Neutrophil (primary cell): ENCODE measurements around the gene CCDC181.

ENCODE experiments used
- H3K27ac ChIP-seq: fragments of 200-600 bp; sonication (generic); 2 replicates; pipeline ENCODE4 v1.5.1; 2016; ENCODE audit warnings: mild to moderate bottlenecking, moderate library complexity
- H3K27me3 ChIP-seq: fragments of 200-600 bp; sonication (generic); 2 replicates; pipeline ENCODE4 v1.6.0; 2016; ENCODE audit warnings: mild to moderate bottlenecking
- H3K36me3 ChIP-seq: fragments of 200-600 bp; sonication (generic); 2 replicates; pipeline ENCODE4 v1.5.1; 2017
- H3K4me1 ChIP-seq, 2 experiments: fragments of 200-600 bp in 1 of 2; sonication (generic) in 1 of 2; 1 replicate in 1 of 2; 2 replicates in 1 of 2; pipeline versions ENCODE4 v1.5.1 to v1.6.1; 2013 to 2016; ENCODE audit warnings: low read depth in 1 of 2, low read length in 1 of 2, mild to moderate bottlenecking in 1 of 2, moderate library complexity in 1 of 2; ENCODE audit not compliant: control insufficient read depth in 1 of 2, insufficient read depth in 1 of 2
- H3K4me3 ChIP-seq, 2 experiments: fragments of 200-600 bp in 1 of 2; sonication (generic) in 1 of 2; 1 replicate in 1 of 2; 2 replicates in 1 of 2; pipeline ENCODE4 v1.5.1; 2013 to 2016; ENCODE audit warnings: low read depth in 1 of 2, low read length in 1 of 2, mild to moderate bottlenecking in 1 of 2, moderate library complexity in 1 of 2
- H3K9me3 ChIP-seq: fragments of 200-600 bp; sonication (generic); 2 replicates; pipeline ENCODE4 v1.5.1; 2016
- CTCF ChIP-seq: fragments of 200-600 bp; sonication (generic); IDR thresholded peaks from 2 replicates; pipeline ENCODE4 v1.5.1; 2016; ENCODE audit warnings: antibody characterized with exemption

Gene CCDC181

GRCh38 chr1:169345511-169345910 lies 81.8 kb downstream of the CCDC181 start:
- no peak overlapping the region for H3K27ac ChIP-seq
- H3K4me1 ChIP-seq, result no peaks in the 10 kb centered on the region

More at GRCh38 chr1:169345511-169345910, 81.8 kb downstream of the CCDC181 start:
- H3K9me3 ChIP-seq, result no peaks in the 10 kb centered on the region
- H3K27me3 ChIP-seq, result no peaks in the 10 kb centered on the region
- H3K36me3 ChIP-seq, result no peaks in the 10 kb centered on the region
- no peak for TF ChIP-seq CTCF
- H3K4me3 ChIP-seq, result no peak overlapping the region
